HG02981 (cell line): ENCODE data around the gene EXOC1.

ENCODE experiments used
- ATAC-seq: cut with Tn5 transposase; IDR thresholded peaks from one replicate; pipeline ENCODE4 v1.9.1; 2021; ENCODE audit warnings: mild to moderate bottlenecking, moderate library complexity; ENCODE audit not compliant: unreplicated experiment

The EXOC1 gene

GRCh38 chr4:55948726-55949481, 95.5 kb downstream of the EXOC1 start, which contains the start of gene CEP135:
Gene CEP135 (plus strand): TSS chr4:55948945. CDS start chr4:55952131, 3,186 bp downstream.
- peak; percentile 66 for ATAC-seq

GRCh38 chr4:55949482-55949802, 96.0 kb downstream of the EXOC1 start:
- ATAC-seq, result no peak

GRCh38 chr4:55951191-55951922, 97.9 kb downstream of the EXOC1 start:
- no peak for ATAC-seq
